SK-N-SH (cell line): Measurements from ENCODE around the gene ERGIC1.

Experiments
- NRF1 ChIP-seq: IDR thresholded peaks from 2 replicates; pipeline ENCODE4 v1.6.1; 2012; ENCODE audit warnings: low read depth, mild to moderate bottlenecking, low read length
- RFX5 ChIP-seq: IDR thresholded peaks from 2 replicates; pipeline ENCODE4 v1.6.1; 2012; ENCODE audit warnings: mild to moderate bottlenecking, improper control_type of control experiment, low read length
- SIN3A ChIP-seq: IDR thresholded peaks from 2 replicates; pipeline ENCODE4 v1.6.1; 2012; ENCODE audit warnings: low read depth, mild to moderate bottlenecking, low read length, moderate library complexity, borderline replicate concordance
- YY1 ChIP-seq: IDR thresholded peaks from 2 replicates; pipeline ENCODE4 v1.4.0; 2012; ENCODE audit warnings: low read depth, mild to moderate bottlenecking
- TF ChIP-seq, protein P1 (sequence below): IDR thresholded peaks from 2 replicates; pipeline ENCODE4 v1.4.0; 2012; ENCODE audit warnings: low read depth, borderline replicate concordance
- TF ChIP-seq, protein P2 (sequence below): fragments of 200-600 bp; sonication (generic); IDR thresholded peaks from 2 replicates; pipeline ENCODE4 v1.6.1; 2017; ENCODE audit warnings: antibody characterized with exemption, mild to moderate bottlenecking, moderate library complexity

DNA sequence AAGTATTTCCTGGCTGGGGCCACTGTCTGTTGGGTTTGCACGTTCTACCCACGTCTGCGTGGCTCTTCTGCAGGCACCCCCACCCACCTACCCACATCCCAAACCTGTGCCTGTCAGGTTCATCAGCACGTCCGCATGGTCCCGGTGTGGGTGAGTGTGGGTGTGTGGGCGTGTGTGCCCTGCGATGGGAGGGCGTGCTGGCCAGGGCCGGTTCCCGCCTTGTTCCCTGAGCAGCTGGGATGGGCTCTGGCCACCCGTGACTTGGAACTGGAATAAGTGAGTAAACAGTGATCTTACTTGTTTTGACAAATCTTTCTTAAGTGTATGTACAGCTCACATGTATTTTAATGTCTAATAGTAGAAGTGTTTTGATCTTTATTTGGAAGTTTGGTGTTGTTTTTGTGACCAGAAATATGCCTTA is 20.4 kb downstream of the ERGIC1 start:
- TF ChIP-seq, protein P1, sequence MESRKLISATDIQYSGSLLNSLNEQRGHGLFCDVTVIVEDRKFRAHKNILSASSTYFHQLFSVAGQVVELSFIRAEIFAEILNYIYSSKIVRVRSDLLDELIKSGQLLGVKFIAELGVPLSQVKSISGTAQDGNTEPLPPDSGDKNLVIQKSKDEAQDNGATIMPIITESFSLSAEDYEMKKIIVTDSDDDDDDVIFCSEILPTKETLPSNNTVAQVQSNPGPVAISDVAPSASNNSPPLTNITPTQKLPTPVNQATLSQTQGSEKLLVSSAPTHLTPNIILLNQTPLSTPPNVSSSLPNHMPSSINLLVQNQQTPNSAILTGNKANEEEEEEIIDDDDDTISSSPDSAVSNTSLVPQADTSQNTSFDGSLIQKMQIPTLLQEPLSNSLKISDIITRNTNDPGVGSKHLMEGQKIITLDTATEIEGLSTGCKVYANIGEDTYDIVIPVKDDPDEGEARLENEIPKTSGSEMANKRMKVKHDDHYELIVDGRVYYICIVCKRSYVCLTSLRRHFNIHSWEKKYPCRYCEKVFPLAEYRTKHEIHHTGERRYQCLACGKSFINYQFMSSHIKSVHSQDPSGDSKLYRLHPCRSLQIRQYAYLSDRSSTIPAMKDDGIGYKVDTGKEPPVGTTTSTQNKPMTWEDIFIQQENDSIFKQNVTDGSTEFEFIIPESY = no peak
- TF ChIP-seq, protein P2, sequence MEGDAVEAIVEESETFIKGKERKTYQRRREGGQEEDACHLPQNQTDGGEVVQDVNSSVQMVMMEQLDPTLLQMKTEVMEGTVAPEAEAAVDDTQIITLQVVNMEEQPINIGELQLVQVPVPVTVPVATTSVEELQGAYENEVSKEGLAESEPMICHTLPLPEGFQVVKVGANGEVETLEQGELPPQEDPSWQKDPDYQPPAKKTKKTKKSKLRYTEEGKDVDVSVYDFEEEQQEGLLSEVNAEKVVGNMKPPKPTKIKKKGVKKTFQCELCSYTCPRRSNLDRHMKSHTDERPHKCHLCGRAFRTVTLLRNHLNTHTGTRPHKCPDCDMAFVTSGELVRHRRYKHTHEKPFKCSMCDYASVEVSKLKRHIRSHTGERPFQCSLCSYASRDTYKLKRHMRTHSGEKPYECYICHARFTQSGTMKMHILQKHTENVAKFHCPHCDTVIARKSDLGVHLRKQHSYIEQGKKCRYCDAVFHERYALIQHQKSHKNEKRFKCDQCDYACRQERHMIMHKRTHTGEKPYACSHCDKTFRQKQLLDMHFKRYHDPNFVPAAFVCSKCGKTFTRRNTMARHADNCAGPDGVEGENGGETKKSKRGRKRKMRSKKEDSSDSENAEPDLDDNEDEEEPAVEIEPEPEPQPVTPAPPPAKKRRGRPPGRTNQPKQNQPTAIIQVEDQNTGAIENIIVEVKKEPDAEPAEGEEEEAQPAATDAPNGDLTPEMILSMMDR = no peak
- TF ChIP-seq NRF1 = no peak
- no peak for TF ChIP-seq YY1
- no peak for TF ChIP-seq RFX5
- TF ChIP-seq SIN3A = no peak
